Cardiac muscle cell (in vitro differentiated cells and primary cell): ENCODE data around the gene RPS2. TPM values are rescaled to one million over a fixed set of nuclear protein-coding genes. Genes with fewer than 3 reads are reported as not detected.

Experiments
- DNase-seq, 2 donors: peaks; one replicate each; pipeline versions ENCODE4 v3.0.0 to v3.0.0-alpha.2; 2010 to 2017; ENCODE audit warnings: low read depth in 1 of 2, low spot score in 1 of 2
- H3K27ac ChIP-seq: fragments of 200-600 bp; sonication (generic); 2 replicates; pipeline ENCODE4 v1.5.1; 2016
- H3K27me3 ChIP-seq: fragments of 200-600 bp; sonication (generic); 2 replicates; pipeline ENCODE4 v1.6.0; 2016; ENCODE audit warnings: control low read depth
- H3K36me3 ChIP-seq: fragments of 200-600 bp; sonication (generic); 2 replicates; pipeline ENCODE4 v1.5.1; 2016; ENCODE audit warnings: control low read depth
- H3K4me1 ChIP-seq: fragments of 200-600 bp; sonication (generic); 2 replicates; pipeline ENCODE4 v1.8.1; 2017; ENCODE audit warnings: low read depth, mild to moderate bottlenecking, mixed run types
- H3K4me3 ChIP-seq: fragments of 200-600 bp; sonication (generic); 2 replicates; pipeline ENCODE4 v1.5.1; 2016; ENCODE audit warnings: mild to moderate bottlenecking
- H3K9me3 ChIP-seq: fragments of 200-600 bp; sonication (generic); 2 replicates; pipeline ENCODE4 v1.5.1; 2017; ENCODE audit warnings: low read depth, mild to moderate bottlenecking, control low read depth
- CTCF ChIP-seq: IDR thresholded peaks from 2 replicates; pipeline ENCODE4 v1.5.1; 2012; ENCODE audit warnings: low read depth, mild to moderate bottlenecking, low read length
- polyA plus RNA-seq: library from polyadenylated mRNA; unstranded; fragments of >200 nt; fragmentation: Nextera tagmentation; extraction: Ambion mirVana; gene quantifications from 2 replicates; pipeline ENCODE4 v1.2.1, GENCODE V29; 2016
- total RNA-seq: library from RNA; depleted of rRNA; stranded (reverse); fragments of >200 nt; gene quantifications from 2 replicates; pipeline ENCODE4 v1.2.3, GENCODE V29; 2016

The RPS2 gene
- total and polyA plus RNA-seq, 2 experiments from 2014 or later = 2,155 to 3,550 TPM

- Histone ChIP-seq H3K4me1 (no peaks in the 10 kb centered on the region), H3K36me3 (no peaks in the 10 kb centered on the region), H3K27ac (no peak overlapping the region), H3K9me3 (no peaks in the 10 kb centered on the region), H3K4me3 (peak overlapping the region; percentile 36), H3K27me3 (peaks cover 26% of the 10 kb centered on the region)
- TF ChIP-seq CTCF = no peak
- no peak for DNase-seq
These were observed 26.5 kb upstream of the RPS2 start for GRCh38 chr16:1991135-1991551.

GRCh38 chr16:1990351-1991134, 25.9 kb upstream of the RPS2 start:
- Histone ChIP-seq H3K27me3 (peaks cover 26% of the 10 kb centered on the region), H3K4me3 (peak overlapping the region; percentile 36), H3K9me3 (no peaks in the 10 kb centered on the region), H3K36me3 (no peaks in the 10 kb centered on the region), H3K4me1 (no peaks in the 10 kb centered on the region), H3K27ac (no peak overlapping the region)
- no peak for TF ChIP-seq CTCF
- DNase-seq = peak in 1 of 2 donors; percentile 69

DNA sequence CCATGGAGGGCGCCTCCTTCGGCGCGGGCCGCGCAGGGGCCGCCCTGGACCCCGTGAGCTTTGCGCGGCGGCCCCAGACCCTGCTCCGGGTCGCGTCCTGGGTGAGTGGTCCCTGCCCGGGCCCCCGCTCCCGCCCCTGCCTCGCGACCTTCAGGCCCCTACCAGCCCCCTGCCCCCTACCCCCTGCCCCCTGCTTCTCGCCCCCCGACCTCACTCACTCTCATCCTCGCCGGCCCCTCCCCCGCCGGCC, 25.4 kb upstream of the RPS2 start:
- Histone ChIP-seq H3K27ac (no peak overlapping the region), H3K36me3 (no peaks in the 10 kb centered on the region), H3K4me1 (peaks cover under 1% of the 10 kb centered on the region), H3K9me3 (no peaks in the 10 kb centered on the region), H3K4me3 (peak overlapping the region; percentile 36), H3K27me3 (peaks cover 26% of the 10 kb centered on the region)
- no peak for TF ChIP-seq CTCF
- no peak for DNase-seq

DNA sequence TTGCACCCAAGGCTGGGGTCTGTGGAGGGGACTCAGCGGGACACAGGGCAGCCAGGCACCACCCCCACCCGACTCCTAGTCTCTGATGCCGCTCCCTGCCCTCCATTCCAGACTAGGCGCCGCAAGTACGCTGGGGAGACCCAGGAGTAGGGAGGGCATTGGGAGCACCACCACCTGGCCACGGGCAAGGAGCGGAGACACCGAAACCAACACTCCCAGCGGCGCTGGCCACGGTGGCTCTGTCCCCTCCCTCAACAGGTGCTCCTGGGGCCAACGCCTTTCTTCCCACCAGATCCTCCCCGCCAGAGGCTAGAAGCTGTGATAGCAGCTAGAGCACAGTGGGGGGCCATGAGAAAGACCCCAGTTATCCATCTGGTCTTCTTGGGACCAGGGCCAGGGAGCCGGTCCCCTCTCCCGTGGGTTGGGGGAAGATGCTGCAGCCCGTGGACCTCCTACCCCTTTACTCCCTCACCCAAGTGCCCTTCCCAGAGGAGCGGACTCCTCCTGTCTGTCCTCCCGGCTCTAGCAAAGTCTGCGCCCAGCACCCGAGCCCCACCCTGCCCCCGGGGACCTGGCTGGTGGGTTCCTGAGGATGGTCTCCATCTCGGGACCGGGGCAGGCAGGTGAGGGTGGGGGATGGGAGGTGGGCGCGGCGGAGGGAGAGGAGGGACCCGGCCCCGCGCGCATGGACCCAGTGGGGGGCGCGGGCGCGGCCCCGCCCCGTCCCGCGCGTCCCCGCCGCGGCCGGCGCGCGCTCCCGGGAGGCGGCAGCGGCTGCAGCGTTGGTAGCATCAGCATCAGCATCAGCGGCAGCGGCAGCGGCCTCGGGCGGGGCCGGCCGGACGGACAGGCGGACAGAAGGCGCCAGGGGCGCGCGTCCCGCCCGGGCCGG, 24.8 kb upstream of the RPS2 start, which contains the start of gene SYNGR3:
SYNGR3 (plus strand) TSS at position 762 of the 892 bp plus-strand sequence. CDS start 133 bp downstream, outside the sequence.
- H3K36me3 ChIP-seq = no peaks in the 10 kb centered on the region
- no peak within 1 kb of the TSS for H3K27ac ChIP-seq
- H3K9me3 ChIP-seq = no peaks in the 10 kb centered on the region
- no peak for TF ChIP-seq CTCF
- peaks cover 4% of the 10 kb centered on the region for H3K4me1 ChIP-seq
- peaks cover 26% of the 10 kb centered on the region for H3K27me3 ChIP-seq
- DNase-seq = peak in 1 of 2 donors; percentile 36
- peak within 1 kb of the TSS; percentile 36 for H3K4me3 ChIP-seq

- H3K9me3 ChIP-seq = no peaks in the 10 kb centered on the region
- no peaks in the 10 kb centered on the region for H3K36me3 ChIP-seq
- no peak for DNase-seq
- no peak for TF ChIP-seq CTCF
- H3K4me1 ChIP-seq = peaks cover 4% of the 10 kb centered on the region
- H3K27ac ChIP-seq = no peak overlapping the region
- peaks cover 37% of the 10 kb centered on the region for H3K27me3 ChIP-seq
- H3K4me3 ChIP-seq = no peak overlapping the region
These were observed 22.6 kb upstream of the RPS2 start for GRCh38 chr16:1987198-1987597.
